ENCODE measurements around the gene STAT2. TPM values are rescaled to one million over a fixed set of nuclear protein-coding genes. Genes with fewer than 3 reads are reported as not detected.

STAT2 gene
- total and polyA plus RNA-seq, 9 of the 15 experiments (the other 6 are each of a cell fraction or from before 2014, with no cell fraction given): 15.5 to 46.9 (median 40.1) TPM

GRCh38 chr12:56336361-56337167 is 23.3 kb downstream of the STAT2 start (continued):
- no peak; the same call in 1 of the 2 replicates for TF ChIP-seq BACH1 (tag; IDR thresholded peaks at IDR 0.05)
- no peak for TF ChIP-seq TCF7L2 (IDR thresholded peaks at IDR 0.05; ENCODE audit: low read depth, low read length)
- no peak for TF ChIP-seq PURB (CRISPR knock-in tag; IDR thresholded peaks at IDR 0.05; ENCODE audit: low read depth)
- no peak for TF ChIP-seq ILK (tag; IDR thresholded peaks at IDR 0.05; ENCODE audit: borderline replicate concordance, low read depth)
- TF ChIP-seq CBFA2T2 (conservative IDR thresholded peaks at IDR 0.05): no peak
- no peak for TF ChIP-seq PTTG1 (tag; IDR thresholded peaks at IDR 0.05; ENCODE audit: low read depth)
- TF ChIP-seq SMARCA5 (IDR thresholded peaks at IDR 0.05): no peak
- no peak for TF ChIP-seq NR1H2 (CRISPR knock-in tag; IDR thresholded peaks at IDR 0.05)
- peak; percentile 55; the same call in 1 of the 2 replicates for TF ChIP-seq THAP12 (CRISPR knock-in tag; IDR thresholded peaks at IDR 0.05)
- peak; percentile 95 for TF ChIP-seq POLR2H (tag; IDR thresholded peaks at IDR 0.05; ENCODE audit: low read depth)
- 0 out of 2 replicates have a peak, but pooled peaks have one; percentile 71 for TF ChIP-seq TARDBP (IDR thresholded peaks at IDR 0.05)
- TF ChIP-seq ZNF511 (CRISPR knock-in tag; IDR thresholded peaks at IDR 0.05): no peak
- no peak for TF ChIP-seq SMARCA4 (IDR thresholded peaks at IDR 0.05)
- peak; percentile 43; the same call in 1 of the 2 replicates for TF ChIP-seq ZNF766 (CRISPR knock-in tag; conservative IDR thresholded peaks at IDR 0.05)
- no peak for TF ChIP-seq ZSCAN29 (IDR thresholded peaks at IDR 0.05)
- no peak for TF ChIP-seq SMAD4 (CRISPR knock-in tag; conservative IDR thresholded peaks at IDR 0.05)
- no peak for TF ChIP-seq RBBP5 (IDR thresholded peaks at IDR 0.05; ENCODE audit: borderline replicate concordance, insufficient read depth, low read length, poor library complexity, severe bottlenecking)
- no peak for TF ChIP-seq CHCHD3 (CRISPR knock-in tag; IDR thresholded peaks at IDR 0.05)
- peak; percentile 55; the same call in 1 of the 2 replicates for TF ChIP-seq HCFC1 (IDR thresholded peaks at IDR 0.05; ENCODE audit: low read depth, low read length)
- TF ChIP-seq ARHGAP35 (IDR thresholded peaks at IDR 0.05; ENCODE audit: partially characterized antibody): no peak
- 0 out of 2 replicates have a peak, but pooled peaks have one; percentile 18 for TF ChIP-seq ZBTB5 (IDR thresholded peaks at IDR 0.05)
- 0 out of 2 replicates have a peak, but pooled peaks have one; percentile 27 for TF ChIP-seq TAL1 (IDR thresholded peaks at IDR 0.05)
- TF ChIP-seq PKNOX1 (IDR thresholded peaks at IDR 0.05): 0 out of 2 replicates have a peak, but pooled peaks have one; percentile 8
- peak; percentile 74 for TF ChIP-seq KDM5B (IDR thresholded peaks at IDR 0.05; ENCODE audit: insufficient replicate concordance, low read depth, low read length)

Data from K562 (cell line).